ENCODE measurements around the gene TDRD10.
A peak's percentile ranks its signal among the peaks of the same experiment; 100 is the strongest.
"Not testable (repeated sequence)": the region's sequence is repeated elsewhere in the genome, so short reads cannot be mapped to it uniquely, and the experiment has no call there.

TDRD10 gene

GRCh38 chr1:154521695-154522094 lies 19.7 kb downstream of the TDRD10 start:
- peaks cover 14% of the 10 kb centered on the region for H3K4me1 Mint-ChIP-seq

GRCh38 chr1:154524881-154525280 lies 22.9 kb downstream of the TDRD10 start:
- peaks cover 10% of the 10 kb centered on the region for H3K4me1 Mint-ChIP-seq
- no peak for TF ChIP-seq CTCF (IDR thresholded peaks at IDR 0.05)
- no peak overlapping the region for H3K4me3 Mint-ChIP-seq
- no peaks in the 10 kb centered on the region for H3K9me3 Mint-ChIP-seq
- peaks cover 3% of the 10 kb centered on the region for H3K27me3 Mint-ChIP-seq (ENCODE audit: low read depth, poor library complexity)
- no peak overlapping the region for H3K27ac Mint-ChIP-seq
- no peaks in the 10 kb centered on the region for H3K36me3 Mint-ChIP-seq (ENCODE audit: low read depth)
- DNase-seq, result no peak

More at GRCh38 chr1:154521695-154522094, 19.7 kb downstream of the TDRD10 start:
- H3K36me3 Mint-ChIP-seq (ENCODE audit: low read depth), result no peaks in the 10 kb centered on the region
- no peak overlapping the region for H3K27ac Mint-ChIP-seq
- H3K9me3 Mint-ChIP-seq, result no peaks in the 10 kb centered on the region
- no peak overlapping the region for H3K4me3 Mint-ChIP-seq
- no peak for TF ChIP-seq CTCF (IDR thresholded peaks at IDR 0.05)
- H3K27me3 Mint-ChIP-seq (ENCODE audit: low read depth, poor library complexity), result peaks cover 18% of the 10 kb centered on the region
- DNase-seq, result no peak

GRCh38 chr1:154527192-154527591 lies 25.2 kb downstream of the TDRD10 start:
- Mint-ChIP-seq H3K27ac (no peak overlapping the region), H3K27me3 (ENCODE audit: low read depth, poor library complexity) (no peaks in the 10 kb centered on the region), H3K36me3 (ENCODE audit: low read depth) (no peaks in the 10 kb centered on the region), H3K9me3 (peaks cover 5% of the 10 kb centered on the region), H3K4me3 (no peak overlapping the region), H3K4me1 (no peaks in the 10 kb centered on the region)
- no peak for TF ChIP-seq CTCF (IDR thresholded peaks at IDR 0.05)
- no peak for DNase-seq

- no peak for TF ChIP-seq CTCF (IDR thresholded peaks at IDR 0.05)
- no peaks in the 10 kb centered on the region for H3K36me3 Mint-ChIP-seq (ENCODE audit: low read depth)
- no peak for DNase-seq
- peaks cover 9% of the 10 kb centered on the region for H3K27me3 Mint-ChIP-seq (ENCODE audit: low read depth, poor library complexity)
- H3K4me1 Mint-ChIP-seq, result no peaks in the 10 kb centered on the region
- no peak overlapping the region for H3K27ac Mint-ChIP-seq
- peaks cover 9% of the 10 kb centered on the region for H3K9me3 Mint-ChIP-seq
- H3K4me3 Mint-ChIP-seq, result no peak overlapping the region
Observed at GRCh38 chr1:154529308-154529707, 27.3 kb downstream of the TDRD10 start.

- not testable (repeated sequence) for H3K4me1 Mint-ChIP-seq; H3K36me3 Mint-ChIP-seq (ENCODE audit: low read depth); DNase-seq; H3K4me3 Mint-ChIP-seq; H3K27ac Mint-ChIP-seq
- Mint-ChIP-seq H3K9me3 (peaks cover 23% of the 10 kb centered on the region), H3K27me3 (ENCODE audit: low read depth, poor library complexity) (peaks cover 27% of the 10 kb centered on the region)
Observed at GRCh38 chr1:154531950-154532349, 29.9 kb downstream of the TDRD10 start.

GRCh38 chr1:154533952-154534844 lies 32.2 kb downstream of the TDRD10 start:
- peaks cover 5% of the 10 kb centered on the region for H3K36me3 Mint-ChIP-seq (ENCODE audit: low read depth)

More at GRCh38 chr1:154533952-154534844, 32.2 kb downstream of the TDRD10 start:
- Mint-ChIP-seq H3K4me3 (no peak overlapping the region), H3K9me3 (peaks cover 23% of the 10 kb centered on the region), H3K4me1 (no peaks in the 10 kb centered on the region), H3K27me3 (ENCODE audit: low read depth, poor library complexity) (peaks cover 30% of the 10 kb centered on the region), H3K27ac (no peak overlapping the region)
- DNase-seq, result peak; percentile 35
- peak; percentile 48 for TF ChIP-seq CTCF (IDR thresholded peaks at IDR 0.05)

All from nephron progenitor cell (in vitro differentiated cells).